ENCODE measurements around the gene PCYOX1L.
"Not testable (repeated sequence)": the region's sequence is repeated elsewhere in the genome, so short reads cannot be mapped to it uniquely, and the experiment has no call there.

PCYOX1L gene

DNA sequence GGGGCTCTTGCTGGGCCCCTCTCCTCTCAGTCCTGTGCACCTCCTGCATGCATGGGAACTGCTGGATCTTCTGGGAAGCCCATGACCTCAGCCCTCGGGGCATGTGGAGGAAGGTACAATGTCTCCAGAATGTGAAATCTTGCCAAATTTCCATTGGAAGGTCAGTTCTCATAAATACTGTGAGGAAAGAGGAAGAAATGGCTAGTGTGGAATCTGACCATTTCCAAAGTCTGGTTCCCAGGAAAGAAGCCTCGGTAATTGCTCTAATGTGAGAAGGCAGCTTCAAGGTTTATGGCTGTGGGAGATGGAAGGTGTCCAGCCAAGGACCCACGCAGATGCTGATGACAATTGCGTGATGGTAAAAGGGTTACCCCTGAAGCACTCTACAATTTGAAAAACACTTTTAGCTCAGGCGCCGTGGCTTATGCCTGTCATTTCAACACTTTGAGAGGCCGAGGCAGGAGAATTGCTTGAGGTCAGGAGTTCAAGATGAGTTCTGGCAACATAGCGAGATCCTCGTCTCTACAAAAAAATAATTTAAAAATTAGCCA is 29.3 kb downstream of the PCYOX1L start:
- no peak for DNase-seq (ENCODE audit: low read depth)

DNA sequence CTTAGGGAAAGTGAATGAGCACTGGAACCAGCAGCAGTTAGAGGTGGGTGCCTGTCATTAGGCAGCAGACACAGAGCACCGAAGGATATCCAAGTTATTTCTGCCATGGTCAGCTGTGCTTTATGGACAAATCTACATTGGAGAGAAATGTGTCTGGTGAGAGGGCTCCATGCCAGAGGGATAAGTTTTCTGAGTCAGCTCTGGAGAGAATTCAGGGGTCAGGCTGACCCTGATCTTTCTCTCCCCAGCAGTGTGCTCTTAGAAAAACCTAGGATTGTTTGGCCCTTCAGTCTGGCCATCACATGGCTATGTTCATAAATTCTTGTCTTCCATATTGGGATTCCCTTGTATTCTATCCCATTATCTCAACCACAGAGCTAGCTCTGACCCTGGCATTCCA is 30.1 kb downstream of the PCYOX1L start:
- DNase-seq (ENCODE audit: low read depth): no peak

DNA sequence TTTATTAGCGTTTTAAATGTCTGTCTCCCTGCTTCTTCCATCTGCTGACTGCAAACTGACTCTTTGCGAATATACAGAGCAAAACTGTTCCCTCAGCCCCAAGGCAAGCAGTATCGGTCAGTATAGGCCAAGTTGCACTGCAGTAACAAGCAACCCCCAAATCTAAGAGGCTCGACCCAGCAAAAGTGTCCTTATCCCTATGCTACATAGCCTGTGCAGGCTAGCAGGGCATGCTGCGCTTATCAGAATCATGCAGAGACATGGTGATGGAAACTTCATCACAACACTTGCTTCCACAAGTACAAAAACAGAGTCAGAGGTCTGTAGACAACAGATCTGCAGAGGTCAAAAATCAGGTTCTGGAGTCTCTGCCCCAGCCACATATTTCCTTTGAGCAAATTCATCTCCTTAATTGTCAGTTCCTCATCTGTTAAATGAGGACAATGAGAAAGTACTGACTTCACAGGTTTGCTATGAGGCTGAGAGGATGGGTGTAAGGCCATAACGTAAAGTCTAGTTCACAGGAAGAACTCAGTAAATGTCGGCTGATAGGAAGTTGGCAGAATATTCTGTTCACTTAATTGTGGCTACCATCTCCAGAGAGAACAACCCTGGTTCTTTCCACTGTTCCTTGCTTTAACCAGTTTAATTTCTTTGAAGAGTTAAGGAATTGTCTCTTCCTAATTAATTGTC is 30.8 kb downstream of the PCYOX1L start:
- no peak for DNase-seq (ENCODE audit: low read depth)

DNA sequence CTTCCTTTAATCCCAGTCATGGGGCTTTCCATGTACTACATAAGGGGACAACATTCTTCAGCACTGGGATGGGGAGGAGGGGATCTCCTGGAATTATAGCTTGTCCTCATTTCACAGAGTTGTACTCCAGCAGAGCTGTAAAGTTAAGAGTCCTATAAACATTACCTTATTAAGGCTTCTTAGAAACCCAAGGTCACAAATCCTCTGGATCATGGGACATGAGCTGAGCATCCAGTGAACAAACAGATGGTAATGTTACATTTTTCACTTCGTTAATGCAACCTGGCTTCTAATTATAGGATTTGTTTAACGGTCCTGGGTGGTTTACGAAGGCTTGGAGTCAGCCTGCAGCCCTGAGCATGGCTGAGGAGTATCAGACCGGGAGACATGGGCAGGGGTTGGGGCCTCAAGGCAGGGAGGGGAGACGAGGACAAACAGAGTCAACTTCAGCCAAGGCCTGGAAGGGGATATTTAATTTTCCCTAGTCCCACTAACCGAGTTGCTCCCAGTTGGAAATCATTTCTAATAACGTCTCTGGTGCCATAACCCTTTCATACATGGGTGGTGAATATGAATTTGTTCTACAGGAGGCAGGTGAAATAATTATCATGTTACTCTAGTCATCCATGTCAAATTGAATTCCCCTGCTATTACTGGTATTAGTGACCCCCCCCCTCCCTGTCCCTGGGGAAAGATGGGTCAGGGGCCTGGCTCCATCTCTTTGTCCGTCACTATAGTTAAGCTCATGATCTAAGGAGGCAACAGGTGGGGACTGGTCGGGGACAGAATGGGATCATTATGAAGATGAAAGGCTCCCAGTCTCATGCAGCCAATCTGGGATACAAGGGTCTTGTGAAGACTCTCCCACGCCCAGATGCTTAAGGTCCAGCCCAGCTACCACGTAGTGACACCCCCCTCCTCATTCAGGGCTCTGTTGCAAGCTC is 32.0 kb downstream of the PCYOX1L start:
- DNase-seq (ENCODE audit: low read depth): no peak

DNA sequence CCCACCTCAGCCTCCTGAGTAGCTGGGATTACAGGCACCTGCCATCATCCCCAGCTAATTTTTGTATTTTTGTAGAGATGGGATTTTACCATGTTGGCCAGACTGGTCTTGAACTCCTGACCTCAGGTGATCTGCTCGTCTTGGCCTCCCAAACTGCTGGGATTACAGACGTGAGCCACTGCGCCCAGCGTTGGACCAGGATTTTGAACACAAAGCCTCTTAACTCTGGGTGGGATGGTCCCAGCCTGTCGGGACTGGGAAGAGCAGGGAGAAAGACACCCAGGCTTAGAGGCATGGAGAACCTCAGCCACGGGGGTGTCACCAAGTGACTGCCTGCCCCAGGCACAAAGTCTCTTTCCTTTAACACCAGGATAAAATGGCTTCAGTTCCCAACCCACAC is 33.2 kb downstream of the PCYOX1L start:
- DNase-seq (ENCODE audit: low read depth): not testable (repeated sequence)

DNA sequence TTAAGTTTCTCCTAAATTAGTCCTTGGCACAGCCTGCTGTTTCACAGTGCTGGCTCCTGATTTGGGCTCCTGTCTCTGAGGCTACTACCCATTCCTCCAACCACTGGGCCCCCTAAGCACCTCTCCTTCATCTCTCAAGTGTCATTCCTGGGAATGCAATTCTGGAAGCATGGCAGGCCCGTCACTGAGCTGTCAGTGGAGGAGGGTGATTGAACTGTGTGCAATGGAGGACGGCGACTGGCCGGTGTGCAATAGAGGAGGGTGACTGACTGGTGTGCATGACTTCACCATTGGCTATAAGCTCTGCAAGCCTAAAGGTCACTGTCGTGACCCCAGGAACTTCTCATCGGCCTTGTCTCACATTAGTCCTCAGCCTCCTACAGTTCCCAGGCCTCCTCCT is 33.7 kb downstream of the PCYOX1L start:
- no peak for DNase-seq (ENCODE audit: low read depth)

DNA sequence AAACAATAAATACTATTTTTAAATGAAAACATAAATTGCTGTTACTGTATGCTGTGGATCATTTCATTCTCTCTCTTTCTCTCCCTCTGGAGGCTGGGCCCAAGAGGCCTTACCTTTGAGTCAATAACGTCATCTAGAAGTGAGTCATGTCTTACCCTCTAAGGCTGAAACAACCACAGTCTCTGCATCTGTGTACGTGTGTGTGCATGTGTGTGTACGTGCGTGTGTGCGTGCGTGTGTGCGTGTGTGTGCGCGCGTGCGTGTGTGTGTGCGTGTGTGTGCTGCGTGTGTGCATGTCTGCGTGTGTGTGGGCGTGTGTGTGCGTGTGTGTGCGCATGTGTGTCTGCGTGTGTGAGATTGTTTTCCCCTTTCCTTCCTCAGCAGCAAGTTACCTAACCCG is 34.9 kb downstream of the PCYOX1L start:
- DNase-seq (ENCODE audit: low read depth): no peak

DNA sequence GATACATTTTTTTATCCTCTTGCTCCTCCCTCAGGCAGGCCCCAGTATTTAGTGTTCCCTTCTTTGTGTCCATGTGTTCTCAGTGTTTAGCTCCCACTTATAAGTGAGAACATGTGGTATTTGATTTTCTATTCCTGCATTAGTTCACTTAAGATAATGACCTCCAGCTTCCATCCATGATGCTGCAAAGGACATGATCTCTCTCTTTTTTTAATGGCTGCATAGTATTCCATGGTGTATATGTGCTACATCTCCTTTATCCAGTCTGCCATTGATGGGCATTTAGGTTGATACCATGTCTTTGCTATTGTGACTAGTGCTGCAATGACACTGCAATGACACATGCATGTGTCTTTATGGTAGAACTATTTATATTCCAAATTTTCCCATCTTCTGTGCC is 37.1 kb downstream of the PCYOX1L start:
- DNase-seq (ENCODE audit: low read depth): not testable (repeated sequence)

DNA sequence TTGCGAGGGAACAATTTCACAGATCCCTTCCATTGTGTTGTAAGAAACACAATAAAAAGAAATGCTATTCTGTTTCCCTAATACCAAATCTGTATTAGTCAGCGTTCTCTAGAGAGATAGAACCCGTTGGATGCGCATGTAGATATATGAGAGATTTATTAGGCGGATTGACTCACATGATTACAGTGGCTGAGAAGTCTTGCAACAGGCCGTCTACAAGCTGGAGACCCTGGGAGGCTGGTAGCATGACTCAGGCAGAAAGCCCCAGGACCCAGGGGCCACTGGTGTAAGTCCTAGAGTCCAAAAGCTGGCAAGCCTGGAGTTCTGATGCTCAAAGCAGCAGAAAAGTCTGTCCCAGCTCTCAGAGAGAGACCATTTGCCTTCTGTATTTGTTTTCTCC is 39.7 kb downstream of the PCYOX1L start:
- DNase-seq (ENCODE audit: low read depth): no peak

DNA sequence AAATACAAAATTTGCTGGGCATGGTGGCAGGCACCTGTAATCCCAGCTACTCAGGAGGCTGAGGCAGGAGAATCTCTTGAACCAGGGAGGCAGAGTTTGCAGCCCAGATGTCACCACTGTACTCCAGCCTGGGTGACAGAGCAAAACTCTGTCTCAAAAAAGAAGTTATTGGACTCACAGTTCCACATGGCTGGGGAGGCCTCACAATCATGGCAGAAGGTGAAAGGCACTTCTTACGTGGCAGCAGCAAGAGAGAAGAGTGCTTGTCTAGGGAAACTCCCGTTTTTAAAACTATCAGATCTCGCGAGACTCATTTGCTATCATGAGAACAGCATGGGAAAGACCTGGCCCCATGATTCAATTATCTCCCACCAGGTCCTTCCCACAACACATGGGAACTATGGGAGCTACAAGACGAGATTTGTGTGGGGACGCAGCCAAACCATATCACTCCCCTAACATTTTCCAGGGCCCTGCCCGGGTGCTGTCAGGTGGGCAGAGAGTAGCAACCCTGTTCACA is 41.0 kb downstream of the PCYOX1L start:
- not testable (repeated sequence) for DNase-seq (ENCODE audit: low read depth)

DNA sequence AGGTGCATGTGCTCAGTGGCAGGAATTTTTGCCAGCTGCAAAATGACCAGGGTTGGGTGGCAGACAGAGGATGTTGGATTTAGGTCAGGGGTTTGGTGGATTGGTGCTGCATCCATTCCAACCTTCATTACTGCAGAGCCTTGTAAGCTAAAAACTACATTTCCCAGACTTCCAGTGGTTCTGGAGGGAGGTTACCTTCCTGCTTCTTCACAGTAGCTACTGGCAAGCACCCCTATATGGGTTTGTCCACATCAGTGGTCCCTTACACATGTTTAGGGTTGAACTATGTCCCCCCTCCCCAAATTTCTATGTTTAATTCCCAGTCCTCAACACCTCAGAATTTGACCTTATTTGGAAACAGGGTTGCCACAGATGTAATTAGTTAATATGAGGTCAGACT is 41.9 kb downstream of the PCYOX1L start:
- DNase-seq (ENCODE audit: low read depth): no peak

DNA sequence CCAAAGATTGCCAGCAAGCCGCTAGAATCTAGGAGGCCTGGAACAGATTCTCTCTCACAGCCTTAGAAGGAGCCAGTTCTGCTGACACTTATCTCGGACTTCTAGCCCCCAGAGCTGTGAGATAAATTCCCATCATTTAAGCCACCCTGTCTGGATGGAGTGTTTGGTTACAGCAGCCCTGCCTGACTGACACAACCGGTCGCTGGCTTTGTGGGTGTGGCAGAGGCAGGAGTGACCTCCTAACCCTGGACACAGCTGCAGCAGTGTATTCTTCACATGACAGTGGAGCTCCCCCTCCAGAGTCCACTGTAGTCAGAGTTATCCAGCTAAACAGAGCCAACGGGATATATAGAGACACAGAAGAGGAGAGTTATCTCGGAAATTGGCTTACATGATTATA is 42.5 kb downstream of the PCYOX1L start:
- DNase-seq (ENCODE audit: low read depth): no peak

DNA sequence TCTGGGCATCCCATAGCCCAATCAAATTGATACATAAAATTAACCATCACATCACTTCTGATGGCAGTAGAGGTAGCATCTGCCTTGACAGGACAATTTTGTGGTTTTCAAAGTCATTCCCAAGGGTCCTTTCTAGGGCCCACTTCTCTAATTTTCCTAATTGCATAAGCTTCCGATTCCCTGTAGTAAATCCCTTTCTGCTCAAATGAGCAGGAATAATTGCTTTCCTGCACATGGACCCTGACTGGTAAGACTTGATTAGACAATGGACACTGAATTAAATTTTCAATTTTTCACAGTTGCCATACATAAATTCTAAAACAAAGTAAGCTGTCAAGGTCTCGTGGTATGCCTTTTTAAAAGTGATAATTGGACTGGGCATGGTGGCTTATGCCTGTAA is 43.2 kb downstream of the PCYOX1L start:
- DNase-seq (ENCODE audit: low read depth): no peak

DNA sequence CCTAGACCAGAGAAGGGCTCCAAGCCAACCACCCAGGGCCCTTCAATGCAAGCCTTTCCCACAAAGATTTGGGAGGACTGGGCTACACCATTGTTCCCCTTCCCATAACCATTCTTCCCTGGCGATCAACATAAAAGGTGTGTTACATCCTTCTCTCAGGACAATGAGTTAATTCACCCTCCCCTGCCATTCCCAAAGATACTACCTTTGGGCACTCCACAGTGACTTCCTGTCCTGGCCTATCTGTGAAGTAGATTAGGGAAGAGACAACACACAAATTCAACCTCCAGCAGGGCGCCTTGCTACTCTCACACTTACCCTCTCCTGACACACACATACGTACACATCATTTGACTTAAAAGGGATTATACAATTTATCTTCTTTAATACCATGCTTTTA is 44.4 kb downstream of the PCYOX1L start:
- no peak for DNase-seq (ENCODE audit: low read depth)

DNA sequence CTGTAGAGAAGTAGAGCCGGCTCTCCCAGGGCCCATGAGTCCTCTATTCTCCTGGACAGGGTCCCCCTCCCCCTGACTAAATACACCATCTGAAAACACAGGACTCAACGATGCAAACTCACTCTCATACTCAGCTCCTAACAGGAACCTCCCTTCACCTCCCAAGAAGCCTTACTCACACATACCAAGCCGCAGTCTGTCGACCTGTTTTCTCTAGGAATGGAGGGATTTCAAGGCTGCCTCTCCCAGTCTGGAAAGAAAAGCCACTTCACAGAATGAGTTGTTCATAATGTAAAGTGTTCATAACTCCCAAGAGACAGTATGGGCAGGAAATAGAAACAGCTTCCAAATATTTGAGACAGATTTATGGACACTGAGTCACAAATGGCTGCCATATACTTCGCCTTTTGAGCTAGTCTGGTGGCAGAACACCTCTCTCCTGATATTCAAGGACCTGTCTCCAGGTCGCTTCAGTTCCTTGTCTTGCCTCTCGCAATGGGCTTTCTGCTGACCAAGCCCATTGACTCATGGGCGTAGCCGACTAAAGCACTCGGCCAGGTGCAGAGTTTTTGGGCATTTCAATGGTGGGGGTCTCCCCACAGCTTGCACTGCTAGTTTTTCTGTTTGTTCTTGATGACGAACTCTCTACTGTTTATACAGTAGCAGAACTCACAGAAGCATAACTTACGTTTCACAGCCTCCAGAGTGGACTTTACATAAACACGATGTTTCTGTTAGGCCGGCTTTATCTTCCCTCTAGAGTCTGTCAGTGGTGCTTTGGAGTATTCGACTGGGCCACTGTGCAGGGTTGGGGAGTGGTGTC is 46.3 kb downstream of the PCYOX1L start:
- DNase-seq (ENCODE audit: low read depth): no peak

DNA sequence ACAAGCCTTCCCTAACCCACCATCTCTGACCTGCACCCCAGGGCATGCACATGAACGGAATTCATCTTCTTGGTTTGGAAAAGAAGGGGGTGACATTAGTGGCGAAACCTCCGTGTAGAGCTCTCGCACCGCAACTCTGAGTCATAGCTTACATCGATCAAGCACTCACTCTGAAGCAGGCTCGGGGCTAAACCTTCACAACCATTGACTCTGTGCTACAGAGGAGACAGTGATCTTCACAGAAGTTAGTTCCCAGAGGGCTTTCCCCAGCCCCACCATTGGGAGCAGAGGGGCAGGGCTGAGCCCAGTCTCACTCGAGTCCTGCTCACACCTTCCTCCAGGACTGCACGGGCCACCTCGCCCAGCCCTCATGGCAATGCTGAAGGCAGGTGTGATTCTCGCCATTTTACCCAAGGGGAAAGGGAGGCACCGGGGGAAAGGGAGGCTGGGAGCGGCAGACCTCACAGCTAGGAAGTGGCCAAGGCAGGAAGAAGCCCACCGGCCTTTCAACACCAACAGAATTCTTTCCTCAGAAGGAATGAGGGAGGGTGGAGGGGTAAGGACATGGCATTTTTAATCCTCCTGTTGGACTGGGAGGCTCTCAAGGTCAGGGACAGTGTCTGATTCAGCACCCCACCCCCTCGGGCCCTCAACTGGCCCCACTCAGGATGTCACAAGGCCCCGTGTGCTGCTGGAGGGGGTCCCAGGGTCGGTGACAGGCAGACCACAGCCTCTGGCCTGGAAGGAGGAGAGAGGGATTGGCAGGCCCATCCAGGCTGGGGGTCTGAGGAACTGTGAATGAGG is 47.1 kb downstream of the PCYOX1L start:
- no peak for DNase-seq (ENCODE audit: low read depth)

DNA sequence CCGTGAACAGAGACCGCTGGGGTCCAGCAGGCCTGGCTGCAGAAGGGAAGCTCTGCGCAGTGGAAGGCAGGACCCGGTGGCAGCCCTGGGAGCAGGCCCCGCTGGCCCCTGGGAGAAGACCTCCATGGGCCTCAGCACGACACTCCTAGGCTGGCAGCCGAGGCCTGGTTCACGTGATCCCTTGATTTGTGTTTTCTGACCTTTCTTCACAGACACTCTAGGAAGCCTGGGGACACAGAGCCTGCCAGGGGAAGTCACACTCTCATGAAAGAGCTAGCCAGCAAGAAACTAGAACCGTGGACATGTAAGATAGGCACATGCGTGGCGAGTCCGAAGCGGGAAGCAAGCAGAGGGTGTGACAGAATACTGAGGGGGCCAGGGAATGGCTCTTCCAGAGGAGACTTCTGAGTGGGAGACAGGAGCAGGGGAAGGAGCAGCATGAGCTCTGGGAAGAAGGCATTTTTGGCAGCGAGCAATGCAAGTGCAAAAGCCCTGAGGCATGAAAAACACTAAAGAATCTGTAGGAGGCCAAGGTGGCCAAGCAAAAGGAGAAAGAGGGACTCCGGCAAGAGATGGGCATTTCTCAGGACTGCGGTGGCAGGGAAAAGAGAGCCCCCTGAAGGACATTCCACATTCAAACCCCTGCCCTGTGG is 47.8 kb downstream of the PCYOX1L start:
- no peak for DNase-seq (ENCODE audit: low read depth)

DNA sequence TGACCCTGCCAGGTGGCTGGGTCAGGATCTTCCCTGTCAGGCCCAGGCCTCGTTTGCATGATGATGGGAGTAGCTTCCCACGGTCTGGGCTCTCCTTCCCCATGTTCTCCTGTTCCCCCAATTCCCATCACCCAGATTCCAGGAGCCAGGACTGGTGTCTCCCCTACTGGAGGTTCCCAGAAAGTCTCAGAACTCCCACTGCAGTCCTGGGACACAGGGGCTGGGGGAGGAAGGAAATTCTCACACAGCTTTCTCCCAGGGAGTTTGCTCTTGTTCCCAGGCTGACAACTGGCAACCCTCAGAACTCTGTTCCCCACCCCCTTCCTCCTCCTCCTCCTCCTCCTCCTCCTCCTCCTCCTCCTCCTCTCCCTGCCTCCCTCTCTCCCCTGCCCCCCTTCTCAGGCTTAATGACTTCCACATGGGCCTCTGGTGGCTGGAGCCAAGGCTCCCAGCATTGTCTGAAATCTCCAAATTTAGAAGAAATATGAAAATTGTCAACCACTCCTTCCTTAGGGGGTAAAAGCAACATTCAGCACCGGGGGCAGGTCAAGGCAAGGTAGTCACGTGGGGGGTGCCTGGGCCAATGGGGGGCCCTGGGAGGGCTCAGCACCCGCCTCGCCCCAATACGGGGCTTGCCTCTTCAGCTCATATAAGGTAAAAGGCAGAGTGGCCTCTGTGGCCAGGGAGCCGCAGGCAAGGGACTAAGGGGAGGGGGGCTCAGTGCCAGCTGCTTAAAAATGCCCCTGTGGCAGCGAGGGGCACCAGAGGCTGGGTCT is 48.5 kb downstream of the PCYOX1L start:
- no peak for DNase-seq (ENCODE audit: low read depth)

DNA sequence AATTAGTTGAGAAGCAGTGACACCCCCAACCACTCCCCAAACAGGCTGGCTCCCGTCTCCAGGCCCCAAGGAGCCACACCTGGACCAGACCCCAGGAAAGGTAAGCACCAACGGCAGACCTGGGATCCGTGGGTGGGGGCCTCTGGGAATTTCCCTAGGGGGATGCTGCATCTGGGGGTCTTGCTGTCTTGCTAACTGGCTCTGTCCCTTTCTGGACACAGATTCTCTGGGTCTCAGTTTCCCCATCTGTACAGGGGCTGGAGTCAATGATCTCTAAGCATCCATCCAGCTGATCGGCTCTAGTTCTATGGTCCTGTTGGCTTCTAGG is 49.1 kb downstream of the PCYOX1L start:
- DNase-seq (ENCODE audit: low read depth): no peak

Data from T-helper 22 cell (primary cell).